Activated CD4-positive, alpha-beta T cell treated with anti-CD3 and anti-CD28 coated beads, Interleukin-2, amount 10 ng/mL, durations not matched to agents 24 days and 14 days (primary cell): ENCODE measurements around the gene QARS1. TPM values are rescaled to one million over a fixed set of nuclear protein-coding genes. Genes with fewer than 3 reads are reported as not detected.

Experiments
- DNase-seq: peaks from one replicate; pipeline ENCODE4 v3.0.0; 2022
- H3K27ac Mint-ChIP-seq: one replicate; pipeline ENCODE4 v1.8.0; 2022; ENCODE audit warnings: mild to moderate bottlenecking, mixed read lengths
- H3K27me3 Mint-ChIP-seq: one replicate; pipeline ENCODE4 v1.8.0; 2022; ENCODE audit warnings: mixed read lengths
- H3K36me3 Mint-ChIP-seq: one replicate; pipeline ENCODE4 v1.8.0; 2022; ENCODE audit warnings: low read depth, mild to moderate bottlenecking, mixed read lengths
- H3K4me1 Mint-ChIP-seq: one replicate; pipeline ENCODE4 v1.8.0; 2021; ENCODE audit warnings: mixed read lengths
- H3K4me3 Mint-ChIP-seq: one replicate; pipeline ENCODE4 v1.8.0; 2022; ENCODE audit warnings: mild to moderate bottlenecking, moderate library complexity, mixed read lengths
- H3K9me3 Mint-ChIP-seq: one replicate; pipeline ENCODE4 v1.8.0; 2021; ENCODE audit warnings: mixed read lengths
- intact Hi-C: fragments of 100-400 bp; cut with micrococcal nuclease; formaldehyde crosslinking; loops from one replicate; pipeline ENCODE4 v1.15.1; 2023
- total RNA-seq: library from RNA; stranded (reverse); gene quantifications from 2 replicates; pipeline ENCODE4 v1.2.3, GENCODE V29; 2022

QARS1 gene
- total RNA-seq, 1 donor from 2014 or later, result 188 TPM

DNA sequence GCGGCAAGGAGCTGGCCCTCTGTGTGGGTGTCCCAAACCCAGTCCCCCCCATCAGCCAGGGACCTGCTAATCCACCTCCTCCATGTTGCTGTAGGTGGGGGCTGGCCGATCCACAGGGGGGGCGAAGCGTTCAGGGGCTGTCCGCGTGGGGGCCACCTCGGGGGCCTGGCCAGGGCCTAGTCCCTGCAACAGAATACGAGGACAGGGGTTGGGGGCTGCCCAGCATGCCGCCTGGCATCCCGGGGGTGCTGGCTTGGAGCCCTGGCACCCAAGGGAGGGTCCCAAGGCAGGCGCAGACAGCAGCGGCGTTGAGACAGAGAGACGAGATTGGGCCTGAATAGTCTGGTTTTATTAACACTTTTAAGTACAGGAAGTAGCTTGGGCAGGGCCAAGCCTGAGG is 3.8 kb upstream of the QARS1 start:
- Mint-ChIP-seq H3K27ac (no peak overlapping the region), H3K4me1 (peaks cover 12% of the 10 kb centered on the region), H3K4me3 (no peak overlapping the region), H3K27me3 (no peaks in the 10 kb centered on the region), H3K9me3 (no peaks in the 10 kb centered on the region), H3K36me3 (peaks cover 38% of the 10 kb centered on the region)
- no peak for DNase-seq
- intact Hi-C loops, result no loop called here

GRCh38 chr3:49104052-49104426 is 518 bp downstream of the QARS1 start:
- Mint-ChIP-seq H3K36me3 (peaks cover 47% of the 10 kb centered on the region), H3K9me3 (no peaks in the 10 kb centered on the region), H3K27ac (peak overlapping the region; percentile 96), H3K4me3 (peak overlapping the region; percentile 99), H3K4me1 (peaks cover 18% of the 10 kb centered on the region), H3K27me3 (no peaks in the 10 kb centered on the region)
- intact Hi-C loops, result loop anchor here (1.0 kb wide), 2 partner anchors 10 to 16 kb away; partner anchors contain the start of genes QRICH1 and USP19
- DNase-seq, result no peak

- Mint-ChIP-seq H3K4me3 (no peak overlapping the region), H3K27ac (no peak overlapping the region), H3K27me3 (no peaks in the 10 kb centered on the region), H3K36me3 (peaks cover 55% of the 10 kb centered on the region), H3K4me1 (peaks cover 17% of the 10 kb centered on the region), H3K9me3 (no peaks in the 10 kb centered on the region)
- intact Hi-C loops, result no loop called here
- no peak for DNase-seq
Observed at GRCh38 chr3:49100046-49100615, 4.4 kb downstream of the QARS1 start.

GRCh38 chr3:49098910-49099630 is 5.5 kb downstream of the QARS1 start:
- Mint-ChIP-seq H3K27ac (no peak overlapping the region), H3K4me3 (no peak overlapping the region), H3K36me3 (peaks cover 50% of the 10 kb centered on the region), H3K4me1 (peaks cover 18% of the 10 kb centered on the region), H3K9me3 (no peaks in the 10 kb centered on the region), H3K27me3 (no peaks in the 10 kb centered on the region)
- no peak for DNase-seq
- intact Hi-C loops, result no loop called here

DNA sequence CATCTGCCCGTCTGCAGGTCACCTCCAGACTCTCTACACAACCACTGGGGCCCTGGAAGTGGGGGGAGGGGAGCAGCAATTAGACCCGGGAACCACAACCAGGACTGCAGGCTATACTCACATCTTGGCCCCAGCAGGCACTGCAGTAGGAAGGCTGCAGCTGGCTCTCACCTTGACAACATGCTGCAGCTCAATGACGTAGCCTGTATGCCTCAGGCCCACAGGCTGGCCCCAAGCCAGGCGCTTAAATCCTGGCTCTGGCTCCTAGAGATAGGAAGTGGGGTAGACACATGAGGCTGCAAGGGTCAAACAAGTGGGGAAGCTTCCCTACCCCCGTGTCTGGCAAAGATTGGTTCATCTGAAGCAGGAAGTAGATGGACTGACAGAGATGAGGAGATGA is 6.1 kb downstream of the QARS1 start:
- Mint-ChIP-seq H3K4me1 (peaks cover 12% of the 10 kb centered on the region), H3K36me3 (peaks cover 50% of the 10 kb centered on the region), H3K27ac (no peak overlapping the region), H3K27me3 (no peaks in the 10 kb centered on the region), H3K4me3 (no peak overlapping the region), H3K9me3 (no peaks in the 10 kb centered on the region)
- intact Hi-C loops, result no loop called here
- DNase-seq, result no peak

GRCh38 chr3:49093853-49094767 is 10.4 kb downstream of the QARS1 start, which contains the start of gene QRICH1:
Gene QRICH1 (minus strand): TSS chr3:49094071. CDS start chr3:49077017, 17,054 bp downstream.
- intact Hi-C loops, result loop anchor here (1.0 to 5.0 kb wide), 16 partner anchors 10 to 459 kb away; partner anchors contain the start of genes ARIH2, CCDC71, DAG1 and GPX1
- peaks cover 35% of the 10 kb centered on the region for H3K36me3 Mint-ChIP-seq
- no peaks in the 10 kb centered on the region for H3K9me3 Mint-ChIP-seq
- H3K27ac Mint-ChIP-seq, result peak within 1 kb of the TSS; percentile 97
- H3K27me3 Mint-ChIP-seq, result no peaks in the 10 kb centered on the region
- peak; percentile 99 for DNase-seq
- H3K4me3 Mint-ChIP-seq, result peak within 1 kb of the TSS; percentile 96
- H3K4me1 Mint-ChIP-seq, result peaks cover 17% of the 10 kb centered on the region

- Mint-ChIP-seq H3K27ac (peak overlapping the region; percentile 97), H3K36me3 (peaks cover 27% of the 10 kb centered on the region), H3K27me3 (no peaks in the 10 kb centered on the region), H3K9me3 (no peaks in the 10 kb centered on the region), H3K4me1 (peaks cover 17% of the 10 kb centered on the region), H3K4me3 (peak overlapping the region; percentile 96)
- peak; percentile 96 for DNase-seq
- intact Hi-C loops, result loop anchor here (2.0 to 5.0 kb wide), 5 partner anchors 246 to 376 kb away; partner anchors contain the start of genes GPX1, IP6K2, NICN1 and PRKAR2A
Observed at GRCh38 chr3:49092938-49093852, 11.4 kb downstream of the QARS1 start.

GRCh38 chr3:49081429-49081828 is 23.1 kb downstream of the QARS1 start:
- no peak for DNase-seq
- intact Hi-C loops, result no loop called here
- Mint-ChIP-seq H3K4me1 (peaks cover 2% of the 10 kb centered on the region), H3K9me3 (no peaks in the 10 kb centered on the region), H3K36me3 (peaks cover 18% of the 10 kb centered on the region), H3K27me3 (no peaks in the 10 kb centered on the region), H3K4me3 (no peak overlapping the region), H3K27ac (no peak overlapping the region)

DNA sequence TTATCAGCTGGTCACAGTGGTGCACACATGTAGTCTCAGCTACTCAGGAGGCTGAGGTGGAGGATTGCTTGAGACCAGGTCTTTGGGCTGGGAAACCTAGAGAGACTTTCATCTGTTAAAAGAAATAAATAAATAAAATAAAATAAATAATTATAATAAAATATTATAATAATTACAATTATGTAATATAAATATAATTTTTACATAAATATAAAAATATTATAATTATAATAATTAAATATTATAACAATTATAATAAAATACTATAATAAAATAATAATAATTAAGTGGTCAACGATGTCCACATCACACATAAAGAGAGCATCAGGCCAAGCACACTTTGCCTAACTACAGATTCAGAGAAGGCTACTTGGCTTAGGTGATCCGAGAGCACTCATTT is 25.3 kb downstream of the QARS1 start:
- Mint-ChIP-seq H3K9me3 (no peaks in the 10 kb centered on the region), H3K4me3 (no peak overlapping the region), H3K27ac (no peak overlapping the region), H3K27me3 (no peaks in the 10 kb centered on the region), H3K4me1 (peaks cover 2% of the 10 kb centered on the region), H3K36me3 (peaks cover 33% of the 10 kb centered on the region)
- intact Hi-C loops, result no loop called here
- no peak for DNase-seq

DNA sequence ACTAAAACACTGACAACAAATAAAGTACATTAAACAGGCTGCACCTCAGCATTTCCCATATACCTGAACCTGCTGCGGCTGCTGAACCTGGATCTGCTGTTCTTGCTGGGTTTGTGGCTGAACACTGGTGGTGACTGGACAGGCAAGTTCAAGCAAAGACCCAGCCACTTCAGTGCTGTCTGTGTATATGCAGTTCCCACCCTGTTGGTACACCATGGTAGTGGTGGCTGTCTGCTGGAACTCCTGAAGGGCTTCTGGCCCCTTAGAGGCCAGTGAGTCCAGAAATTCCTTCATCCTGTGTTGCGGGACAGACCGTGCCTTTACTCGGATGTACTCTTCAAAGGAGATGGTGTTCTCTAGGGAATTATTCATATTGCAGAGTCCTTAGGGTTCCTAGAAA is 27.9 kb downstream of the QARS1 start:
- no peak overlapping the region for H3K27ac Mint-ChIP-seq
- H3K4me1 Mint-ChIP-seq, result peaks cover 2% of the 10 kb centered on the region
- H3K4me3 Mint-ChIP-seq, result no peak overlapping the region
- no peaks in the 10 kb centered on the region for H3K9me3 Mint-ChIP-seq
- no peaks in the 10 kb centered on the region for H3K27me3 Mint-ChIP-seq
- H3K36me3 Mint-ChIP-seq, result peaks cover 51% of the 10 kb centered on the region
- DNase-seq, result no peak
- intact Hi-C loops, result no loop called here

DNA sequence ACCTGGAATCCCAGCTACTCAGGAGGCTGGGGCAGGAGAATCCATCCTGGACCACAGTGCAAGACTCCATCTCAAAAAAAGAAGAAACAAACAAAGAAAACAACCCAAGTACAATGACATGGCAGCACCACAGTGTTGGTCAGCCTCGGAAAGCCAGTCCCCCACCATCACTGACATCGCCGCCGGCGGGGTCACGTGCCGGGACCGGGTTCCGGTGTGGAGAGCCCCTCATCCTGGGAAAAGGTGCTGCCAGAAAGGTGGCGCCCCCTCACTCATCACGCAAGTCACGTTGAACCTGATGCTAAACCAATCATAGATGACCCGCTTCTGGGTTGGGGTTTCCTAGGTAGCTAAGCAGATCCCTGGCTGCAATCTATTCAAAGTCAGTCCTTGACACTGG is 28.4 kb downstream of the QARS1 start:
- Mint-ChIP-seq H3K27ac (no peak overlapping the region), H3K27me3 (no peaks in the 10 kb centered on the region)
- intact Hi-C loops, result no loop called here

DNA sequence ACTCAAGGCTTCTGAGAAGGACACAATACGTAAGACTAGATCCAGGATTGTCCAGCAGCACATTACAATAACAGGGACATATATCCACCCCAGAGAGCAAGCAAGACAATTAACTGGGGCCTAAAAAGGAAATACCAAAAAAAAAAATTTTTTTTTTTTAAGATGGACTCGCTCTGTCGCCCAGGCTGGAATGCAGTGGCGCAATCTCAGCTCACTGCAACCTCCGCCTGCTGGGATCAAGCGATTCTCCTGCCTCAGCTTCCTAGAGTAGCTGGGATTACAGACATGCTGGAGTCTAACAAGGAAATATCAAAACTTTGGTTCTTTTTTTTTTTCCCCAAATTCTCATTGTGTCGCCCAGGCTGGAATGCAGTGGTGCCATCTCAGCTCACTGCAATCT is 46.5 kb downstream of the QARS1 start:
- Mint-ChIP-seq H3K27ac (no peak overlapping the region), H3K4me1 (peaks cover 2% of the 10 kb centered on the region), H3K27me3 (no peaks in the 10 kb centered on the region), H3K36me3 (peaks cover 41% of the 10 kb centered on the region), H3K4me3 (no peak overlapping the region), H3K9me3 (no peaks in the 10 kb centered on the region)
- intact Hi-C loops, result no loop called here
- no peak for DNase-seq

More for the DNA sequence above, 28.4 kb downstream of the QARS1 start:
- no peak for DNase-seq
- peaks cover 2% of the 10 kb centered on the region for H3K4me1 Mint-ChIP-seq
- H3K9me3 Mint-ChIP-seq, result no peaks in the 10 kb centered on the region
- no peak overlapping the region for H3K4me3 Mint-ChIP-seq
- H3K36me3 Mint-ChIP-seq, result peaks cover 56% of the 10 kb centered on the region

DNA sequence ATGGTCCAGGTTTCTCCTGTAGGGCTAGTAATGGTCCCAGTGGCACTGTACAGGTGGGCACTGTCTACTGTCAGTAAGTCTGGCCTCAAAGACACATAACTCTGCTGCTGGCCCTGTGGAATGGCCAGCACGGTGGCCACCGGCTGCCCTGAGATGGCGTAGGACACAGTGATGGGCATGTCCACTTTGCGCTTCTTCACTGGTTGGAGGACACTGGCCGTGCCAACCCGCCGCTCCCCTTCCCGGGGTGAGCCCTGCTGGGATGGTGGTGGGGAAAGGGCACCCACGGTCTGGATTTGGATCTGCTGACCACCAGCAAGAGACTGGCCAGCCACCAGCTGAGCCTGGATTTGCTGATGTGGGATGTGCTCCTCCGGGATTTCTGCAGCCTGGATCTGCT is 47.3 kb downstream of the QARS1 start:
- H3K9me3 Mint-ChIP-seq, result no peaks in the 10 kb centered on the region
- no peak overlapping the region for H3K4me3 Mint-ChIP-seq
- H3K27me3 Mint-ChIP-seq, result no peaks in the 10 kb centered on the region
- intact Hi-C loops, result no loop called here
- no peak for DNase-seq
- H3K4me1 Mint-ChIP-seq, result peaks cover 2% of the 10 kb centered on the region
- no peak overlapping the region for H3K27ac Mint-ChIP-seq
- H3K36me3 Mint-ChIP-seq, result peaks cover 45% of the 10 kb centered on the region
